ENCODE measurements around the gene FMC1.

FMC1 gene

DNA sequence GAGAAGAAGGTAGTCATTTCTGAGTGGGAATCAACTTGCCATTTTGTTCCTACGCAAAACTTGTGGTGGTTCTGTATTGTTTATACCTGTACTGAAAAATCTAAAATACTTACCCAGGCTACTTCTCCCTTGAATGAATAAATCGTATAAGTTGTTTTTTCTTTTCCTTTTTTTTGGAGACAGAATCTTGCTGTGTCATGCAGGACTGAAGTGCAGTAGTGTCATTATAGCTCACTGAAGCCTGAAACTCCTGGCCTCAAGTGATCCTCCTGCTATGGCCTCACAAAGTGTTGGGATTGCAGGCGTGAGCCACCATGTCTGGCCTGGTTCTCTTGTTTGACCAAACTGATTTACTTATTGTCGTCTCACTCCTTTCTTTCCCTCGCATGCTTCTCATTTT, 46.5 kb downstream of the FMC1 start:
- DNase-seq: no peak

DNA sequence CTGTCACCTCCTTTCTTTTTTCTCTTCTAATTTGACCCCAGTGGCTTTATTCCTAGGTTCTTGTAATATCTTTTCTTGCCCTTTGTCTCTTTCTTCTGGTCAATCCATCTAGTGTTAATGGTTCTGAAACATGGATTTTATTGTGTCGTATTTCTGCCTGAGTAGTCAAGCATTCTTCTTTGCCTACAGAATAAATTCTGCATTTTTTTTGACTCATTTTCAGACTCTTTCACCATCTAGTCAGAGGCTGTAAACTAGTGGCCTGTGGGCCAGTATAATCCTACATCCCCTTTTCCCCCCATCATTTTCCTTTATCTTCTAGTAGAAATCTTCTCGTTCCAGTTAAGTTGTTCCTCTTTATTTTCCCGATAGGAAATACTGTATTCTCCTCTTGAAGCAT, 48.0 kb downstream of the FMC1 start:
- no peak for DNase-seq

DNA sequence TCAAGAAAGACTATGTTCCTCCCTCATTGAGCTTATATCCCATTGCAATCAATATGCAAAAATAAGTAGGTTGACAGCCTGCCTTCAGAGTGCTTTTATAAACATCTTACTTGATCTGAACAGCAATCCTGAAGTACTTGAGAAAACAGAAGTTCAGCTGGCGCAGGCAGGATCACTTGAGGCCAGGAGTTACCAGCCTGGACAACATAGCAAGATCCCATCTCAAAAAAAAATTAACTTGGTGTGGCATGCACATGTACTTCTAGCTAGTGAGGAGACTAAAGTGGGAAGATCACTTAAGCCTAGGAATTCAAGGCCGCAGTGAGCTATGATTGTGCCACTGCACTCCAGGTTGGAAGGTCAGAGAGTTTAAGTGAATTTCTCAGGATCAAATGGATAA, 48.6 kb downstream of the FMC1 start:
- no peak for DNase-seq

GRCh38 chr7:139393621-139394211, 52.6 kb downstream of the FMC1 start:
- DNase-seq: no peak

- no peak for DNase-seq
Measured at GRCh38 chr7:139394540-139394939, 53.4 kb downstream of the FMC1 start.

All from activated naive CD4-positive, alpha-beta T cell (primary cell).